AG04449 (cell line): ENCODE data around the gene CD27.
"Not testable (repeated sequence)": the region's sequence is repeated elsewhere in the genome, so short reads cannot be mapped to it uniquely, and the experiment has no call there.

ENCODE experiments used
- CTCF ChIA-PET: fragments of 350-600 bp; formaldehyde crosslinking; extraction: SDS; loops from one replicate; lab custom pipeline; 2021; ENCODE audit warnings: antibody characterized with exemption; lab: Yijun Ruan, JAX
- POLR2A ChIA-PET: fragments of 400-600, 350-600 bp; formaldehyde crosslinking; extraction: SDS; loops from one replicate; lab custom pipeline; 2020; ENCODE audit warnings: antibody characterized with exemption, inconsistent platforms; lab: Yijun Ruan, JAX
- DNase-seq: peaks from one replicate; pipeline ENCODE4 v3.0.0-alpha.2; 2010; ENCODE audit warnings: low read depth, low spot score
- H3K4me3 ChIP-seq: 2 replicates; pipeline ENCODE4 v1.5.1; 2011; ENCODE audit warnings: low read depth, mild to moderate bottlenecking, control low read depth, low read length
- CTCF ChIP-seq: IDR thresholded peaks from one replicate; pipeline ENCODE4 v1.5.1; 2011; ENCODE audit warnings: mild to moderate bottlenecking, moderate library complexity, low read length, control low read depth, inconsistent platforms; ENCODE audit not compliant: insufficient read depth; ENCODE audit errors: missing control alignments

Gene CD27

DNA sequence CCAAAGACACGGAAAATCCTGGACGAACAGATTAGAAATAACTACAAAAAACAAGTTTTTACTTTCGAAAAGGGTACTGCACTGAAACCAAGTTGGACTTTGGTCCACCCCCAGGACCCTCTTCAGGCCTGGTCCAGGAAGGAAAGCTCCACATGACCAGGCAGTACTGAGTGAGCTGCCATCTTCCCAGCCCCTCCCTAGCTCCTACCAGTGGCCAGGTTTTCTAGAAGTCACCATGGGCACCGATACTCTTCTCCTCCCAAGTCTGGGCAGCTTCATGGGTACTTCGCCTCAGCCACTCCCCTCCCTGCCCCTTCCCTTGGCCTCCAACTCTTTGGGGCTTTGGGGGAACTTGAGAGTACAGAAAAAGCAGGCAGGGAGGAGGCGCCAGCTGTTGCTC is 19.1 kb downstream of the CD27 start:
- no peak for DNase-seq
- no peak overlapping the region for H3K4me3 ChIP-seq
- CTCF ChIA-PET: interaction anchor here (0.6 to 10.3 kb wide), 9 partner anchors 8 to 141 kb away, joined by 3 to 199 read pairs (median 4); no protein-coding TSS in a partner anchor
- no peak for TF ChIP-seq CTCF
- POLR2A ChIA-PET: interaction anchor here (0.7 kb wide), 1 partner anchor 70 kb away, joined by 6 read pairs; the partner anchor contains the start of gene GAPDH

DNA sequence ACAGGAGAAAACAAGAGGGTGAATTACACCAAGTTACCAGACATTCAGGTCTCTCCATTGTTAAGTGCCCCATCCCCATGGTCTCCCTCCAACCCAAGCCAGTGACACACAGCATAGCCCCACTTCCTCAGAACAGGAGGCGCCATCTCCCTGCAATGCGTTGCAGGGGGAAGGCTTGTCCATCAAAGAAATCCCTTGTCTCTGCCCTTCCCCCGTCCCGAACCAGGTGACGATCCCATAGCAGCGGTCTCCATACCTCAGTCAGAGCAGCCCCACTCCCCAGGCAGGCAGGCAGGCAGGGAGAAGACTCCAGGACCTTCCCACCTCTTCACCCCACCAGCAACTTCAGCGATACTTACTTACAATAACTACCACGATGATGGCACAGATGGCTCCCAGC is 19.8 kb downstream of the CD27 start:
- TF ChIP-seq CTCF: no peak
- ChIA-PET CTCF (interaction anchor here (0.8 to 10.3 kb wide), 31 partner anchors 10 to 476 kb away, joined by 3 to 199 read pairs (median 9); partner anchors contain the start of genes MRPL51 and TAPBPL), POLR2A (no interaction called here)
- no peak overlapping the region for H3K4me3 ChIP-seq
- DNase-seq: no peak

DNA sequence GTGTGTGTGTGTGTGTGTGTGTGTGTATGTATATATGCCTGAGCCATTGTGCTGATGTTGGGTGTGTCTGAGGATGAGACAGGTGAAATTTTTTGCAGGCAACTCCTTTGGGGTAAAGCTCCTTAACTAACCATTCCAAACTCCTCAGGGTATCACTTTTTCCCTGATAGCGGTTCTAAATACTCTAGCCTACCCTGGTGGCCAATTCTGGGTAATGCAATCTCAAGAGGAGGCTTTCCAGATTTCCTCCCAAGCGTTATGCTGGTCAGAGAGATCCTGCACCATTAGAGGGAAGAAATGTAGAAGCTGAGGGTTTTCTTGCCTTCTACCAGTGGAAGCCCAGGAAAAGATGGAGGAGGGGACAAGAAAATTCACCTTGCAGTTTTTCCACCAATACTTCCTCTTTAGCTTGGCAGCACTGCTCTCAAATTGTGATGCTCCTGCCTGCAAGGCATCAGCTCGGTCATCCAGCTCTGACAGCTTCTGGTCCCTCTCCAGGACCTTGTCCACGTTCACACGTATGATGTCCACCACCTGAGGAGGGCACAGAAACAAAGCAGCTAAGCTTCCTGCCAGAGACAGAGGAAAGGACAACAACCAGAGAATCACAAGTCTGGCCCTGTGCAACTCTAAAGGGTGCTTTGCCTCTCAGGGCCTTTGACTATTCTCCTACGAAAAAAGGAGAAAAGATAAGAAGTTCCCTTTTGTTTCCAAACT is 20.9 kb downstream of the CD27 start:
- ChIA-PET POLR2A (interaction anchor here (1.0 kb wide), 3 partner anchors 72 to 142 kb away, joined by 3 to 4 read pairs (median 3); no protein-coding TSS in a partner anchor), CTCF (interaction anchor here (0.6 to 10.3 kb wide), 56 partner anchors 9 to 477 kb away, joined by 3 to 199 read pairs (median 4); partner anchors contain the start of genes LTBR, MRPL51 and TAPBPL)
- H3K4me3 ChIP-seq: no peak overlapping the region
- TF ChIP-seq CTCF: peak; percentile 65
- no peak for DNase-seq

- ChIA-PET POLR2A (interaction anchor here (0.6 to 1.0 kb wide), 2 partner anchors 15 to 130 kb away, joined by 3 read pairs; partner anchors contain the start of gene TAPBPL), CTCF (interaction anchor here (0.6 to 10.3 kb wide), 44 partner anchors 8 to 477 kb away, joined by 3 to 199 read pairs (median 5); partner anchors contain the start of genes LTBR, MRPL51 and TAPBPL)
- TF ChIP-seq CTCF: no peak
- H3K4me3 ChIP-seq: no peak overlapping the region
- no peak for DNase-seq
Observed at GRCh38 chr12:6466184-6466573, 21.4 kb downstream of the CD27 start.

GRCh38 chr12:6466751-6467150 is 22.0 kb downstream of the CD27 start:
- CTCF ChIA-PET: interaction anchor here (1.1 to 10.3 kb wide), 17 partner anchors 13 to 478 kb away, joined by 3 to 199 read pairs (median 6); partner anchors contain the start of gene TAPBPL
- not testable (repeated sequence) for DNase-seq, H3K4me3 ChIP-seq
- POLR2A ChIA-PET: interaction anchor here (0.6 kb wide), 1 partner anchor 15 kb away, joined by 3 read pairs; the partner anchor contains the start of gene TAPBPL

DNA sequence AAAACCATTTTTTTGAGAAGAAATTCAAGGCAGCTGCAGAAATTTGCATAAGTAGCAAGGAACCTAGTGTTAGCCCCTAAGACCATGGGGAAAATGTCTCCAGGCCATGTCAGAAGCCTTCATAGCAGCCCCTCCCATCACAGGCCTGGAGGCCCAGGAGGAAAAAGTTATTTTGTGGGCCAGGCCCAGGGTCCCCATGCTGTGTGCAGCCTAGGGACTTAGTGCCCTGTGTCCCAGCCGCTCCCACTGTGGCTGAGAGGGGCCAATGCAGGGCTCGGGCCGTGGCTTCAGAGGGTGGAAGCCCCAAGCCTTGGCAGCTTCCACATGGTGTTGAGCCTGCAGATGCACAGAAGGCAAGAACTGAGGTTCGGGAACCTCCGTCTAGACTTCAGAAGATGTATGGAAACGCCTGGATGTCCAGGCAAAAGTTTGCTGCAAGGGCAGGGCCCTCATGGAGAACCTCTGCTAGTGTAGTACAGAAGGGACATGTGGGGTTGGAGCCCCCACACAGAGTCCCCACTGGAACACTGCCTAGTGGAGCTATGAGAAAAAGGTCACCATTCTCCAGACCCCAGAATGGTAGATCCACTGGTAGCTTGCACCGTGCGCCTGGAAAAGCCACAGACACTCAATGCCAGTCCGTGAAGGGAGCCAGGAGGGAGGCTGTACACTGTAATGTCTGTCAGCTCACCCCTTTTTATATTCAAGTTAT is 23.0 kb downstream of the CD27 start:
- H3K4me3 ChIP-seq, DNase-seq, POLR2A ChIA-PET: not testable (repeated sequence)
- CTCF ChIA-PET: interaction anchor here (1.2 to 2.1 kb wide), 4 partner anchors 11 to 91 kb away, joined by 3 to 11 read pairs (median 4); no protein-coding TSS in a partner anchor

GRCh38 chr12:6468283-6468575 is 23.5 kb downstream of the CD27 start:
- POLR2A ChIA-PET: no interaction called here
- no peak for DNase-seq

More at GRCh38 chr12:6468283-6468575, 23.5 kb downstream of the CD27 start:
- TF ChIP-seq CTCF: no peak
- H3K4me3 ChIP-seq: no peak overlapping the region
- CTCF ChIA-PET: interaction anchor here (0.9 to 2.1 kb wide), 6 partner anchors 11 to 91 kb away, joined by 3 to 11 read pairs (median 4); partner anchors contain the start of gene TAPBPL
